CD4-positive, alpha-beta T cell treated with Interferon gamma for 1 hour (primary cell): Measurements from ENCODE around the gene LINS1.
A peak's percentile ranks its signal among the peaks of the same experiment; 100 is the strongest.

Source experiments
- DNase-seq: peaks from one replicate; pipeline ENCODE4 v3.0.0-alpha.2; 2020

LINS1 gene

DNA sequence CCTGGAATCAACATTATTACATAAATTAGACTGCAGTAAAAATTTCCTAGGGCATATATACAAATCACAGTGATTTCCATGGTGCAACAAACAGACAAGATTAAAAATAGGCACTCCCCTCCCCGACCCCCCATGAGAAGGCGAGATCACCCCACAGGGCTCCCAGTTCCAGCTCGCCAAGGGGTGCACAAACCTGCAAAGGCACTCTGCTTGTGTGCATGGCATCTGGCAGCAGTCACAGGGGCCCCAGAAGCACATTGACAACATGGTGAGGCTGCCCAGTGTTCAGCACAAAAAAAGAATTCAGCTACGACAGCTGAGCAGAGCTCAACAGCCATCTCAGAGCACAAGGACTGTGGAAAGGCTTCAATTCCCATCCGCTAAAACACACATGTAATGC, 54.0 kb downstream of the LINS1 start:
- no peak for DNase-seq

DNA sequence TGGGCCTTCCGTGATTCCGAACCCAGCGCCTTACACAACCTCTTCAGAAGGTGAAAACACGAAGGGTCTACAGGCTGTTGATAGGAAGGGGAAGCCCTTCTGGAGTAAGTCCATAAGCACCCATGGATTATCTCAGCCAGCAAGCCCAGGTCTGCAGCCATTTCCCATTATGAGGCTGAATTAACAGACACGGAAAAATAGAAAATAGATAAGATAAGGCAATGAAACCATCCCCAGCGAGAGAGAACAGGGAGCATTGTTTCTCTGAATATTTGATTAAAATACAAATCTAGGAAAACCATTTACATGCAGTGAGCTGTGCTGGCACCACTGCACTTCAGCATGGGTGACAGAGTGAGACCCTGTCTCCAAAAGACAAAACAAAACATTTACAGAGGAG, 57.0 kb downstream of the LINS1 start:
- no peak for DNase-seq

DNA sequence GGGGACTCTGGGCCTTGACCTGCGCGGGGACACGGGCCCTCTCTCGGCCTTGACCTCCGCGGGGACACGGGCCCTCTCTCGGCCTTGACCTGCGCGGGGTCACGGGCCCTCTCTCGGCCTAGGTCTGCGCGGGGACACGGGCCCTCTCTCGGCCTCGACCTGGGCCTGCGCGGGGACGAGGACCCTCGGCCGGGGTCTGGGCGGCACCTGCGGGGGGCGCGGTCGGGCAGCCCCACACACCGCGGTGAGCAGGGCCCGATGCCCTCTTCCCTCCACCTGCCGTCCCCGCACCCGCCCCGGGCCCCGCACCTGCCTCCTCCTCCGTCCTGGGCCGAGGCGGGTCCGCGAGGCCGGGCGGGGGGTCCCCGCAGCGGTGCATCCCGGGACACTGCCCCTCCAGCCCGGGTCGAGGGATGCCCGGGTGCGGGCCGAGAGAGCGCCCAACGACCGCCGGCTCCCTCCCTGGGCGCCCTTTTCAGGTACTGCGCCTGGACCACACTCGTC, 57.6 kb downstream of the LINS1 start:
- no peak for DNase-seq

DNA sequence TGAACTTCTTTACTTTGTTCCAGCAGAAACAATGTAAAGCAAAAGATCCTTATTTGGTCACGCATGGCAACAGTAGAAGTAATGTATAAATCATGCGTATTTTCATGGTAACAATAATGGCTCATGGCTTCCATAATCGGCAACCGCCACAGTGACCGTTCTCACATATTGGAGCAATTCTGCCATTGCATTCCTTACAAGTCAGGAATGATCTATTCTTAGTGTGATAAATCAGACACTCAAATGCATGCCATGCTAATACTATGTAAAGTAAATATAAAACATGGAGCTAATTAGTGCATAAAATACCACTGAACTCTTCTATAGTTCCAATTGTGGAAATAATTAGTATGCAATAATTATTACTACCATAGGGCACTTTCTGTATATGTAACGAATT, 59.7 kb downstream of the LINS1 start:
- no peak for DNase-seq

DNA sequence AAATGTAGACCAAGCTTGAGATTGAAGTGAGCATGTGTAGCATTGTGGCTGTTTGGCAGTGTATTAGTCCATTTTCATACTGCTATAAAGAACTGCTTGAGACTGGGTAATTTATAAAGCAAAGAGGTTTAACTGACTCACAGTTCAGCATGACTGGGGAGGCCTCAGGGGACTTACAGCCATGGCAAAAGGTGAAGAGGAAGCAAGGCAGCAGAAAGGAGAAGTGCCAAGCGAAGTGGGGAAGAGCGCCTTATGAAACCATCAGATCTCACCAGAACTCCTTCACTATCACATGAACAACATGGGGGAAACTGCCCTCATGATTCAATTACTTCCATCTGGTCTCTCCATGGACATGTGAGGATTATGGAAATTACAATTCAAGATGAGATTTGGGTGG, 64.7 kb downstream of the LINS1 start:
- DNase-seq = peak; percentile 47

DNA sequence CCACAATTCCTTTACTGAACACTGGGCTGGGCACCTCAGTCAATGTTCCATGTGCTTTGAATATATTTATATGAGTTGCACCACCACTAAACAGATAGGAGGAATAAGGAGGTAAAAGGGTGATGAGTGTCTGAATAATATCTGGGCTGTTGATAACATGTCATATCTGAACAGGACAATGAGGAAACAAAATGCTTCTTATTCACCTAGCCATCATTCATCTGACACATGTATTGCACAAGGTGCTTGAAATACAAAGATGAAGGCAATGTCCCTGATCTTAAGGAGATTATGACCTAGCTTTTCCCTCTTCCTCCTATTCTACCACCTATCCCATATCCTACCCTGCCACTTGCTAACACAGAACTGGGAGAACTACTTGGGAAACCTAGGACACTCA, 65.3 kb downstream of the LINS1 start:
- DNase-seq = no peak

DNA sequence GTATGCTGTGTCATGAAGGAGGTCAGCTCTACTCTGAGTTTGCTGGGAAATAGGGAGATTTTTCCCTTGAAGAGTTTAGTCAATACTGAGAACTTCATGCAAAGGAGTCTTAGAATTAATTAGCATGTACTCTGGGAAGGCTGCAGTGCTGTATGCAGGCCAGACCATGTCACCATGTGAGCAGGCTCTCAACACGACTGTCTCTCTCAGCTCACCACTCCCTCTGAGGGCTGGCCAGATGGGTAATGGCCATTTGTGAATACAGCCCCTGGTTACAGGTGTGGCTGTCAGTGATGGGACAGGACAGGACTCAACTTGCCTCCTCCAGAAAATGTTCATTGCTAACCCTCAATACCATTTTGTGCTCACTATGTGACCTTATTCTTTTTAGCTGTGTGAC, 68.1 kb downstream of the LINS1 start:
- DNase-seq = no peak

DNA sequence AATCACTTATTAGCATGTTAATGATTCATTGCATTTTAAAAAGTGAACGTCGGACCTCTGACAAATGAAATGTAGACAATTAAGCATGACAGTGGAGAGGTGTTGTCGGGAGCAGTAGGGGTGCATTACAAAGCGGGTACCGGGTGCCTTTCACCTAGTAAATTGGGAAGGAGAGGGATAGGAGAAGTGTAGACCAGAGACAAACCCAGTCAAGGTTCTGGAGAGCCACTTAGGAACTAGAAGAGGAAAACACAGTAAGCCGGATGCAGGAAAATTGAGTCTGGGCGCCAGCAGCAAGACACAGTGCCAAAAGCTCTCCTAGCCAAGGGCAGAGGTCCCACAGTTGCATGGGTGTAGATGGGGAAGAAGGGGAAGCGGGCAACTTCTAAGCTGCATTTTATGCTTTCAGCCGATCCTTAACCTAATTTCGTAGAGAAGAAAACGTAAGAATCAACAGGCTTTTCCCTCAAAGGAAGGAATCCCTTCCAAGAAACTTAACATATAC, 70.1 kb downstream of the LINS1 start:
- DNase-seq = no peak

DNA sequence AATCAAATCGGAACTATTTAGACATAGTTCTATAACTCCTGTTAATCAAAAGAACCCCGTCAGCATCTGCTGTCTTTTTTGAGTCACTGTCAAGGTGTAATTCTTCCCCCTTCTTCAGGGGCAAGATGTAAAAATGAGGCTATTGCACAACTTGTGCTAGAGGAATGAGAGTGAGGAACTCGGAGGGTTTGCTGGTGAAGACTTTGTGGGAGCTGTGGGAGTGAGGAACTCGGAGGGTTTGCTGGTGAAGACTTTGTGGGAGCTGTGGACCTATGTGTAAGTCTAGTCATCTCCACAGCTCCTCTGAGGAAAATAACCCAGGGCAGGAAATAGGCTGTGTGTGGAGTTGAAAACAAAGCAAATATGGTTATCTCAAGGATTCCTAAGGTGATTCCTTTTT, 70.8 kb downstream of the LINS1 start:
- no peak for DNase-seq

DNA sequence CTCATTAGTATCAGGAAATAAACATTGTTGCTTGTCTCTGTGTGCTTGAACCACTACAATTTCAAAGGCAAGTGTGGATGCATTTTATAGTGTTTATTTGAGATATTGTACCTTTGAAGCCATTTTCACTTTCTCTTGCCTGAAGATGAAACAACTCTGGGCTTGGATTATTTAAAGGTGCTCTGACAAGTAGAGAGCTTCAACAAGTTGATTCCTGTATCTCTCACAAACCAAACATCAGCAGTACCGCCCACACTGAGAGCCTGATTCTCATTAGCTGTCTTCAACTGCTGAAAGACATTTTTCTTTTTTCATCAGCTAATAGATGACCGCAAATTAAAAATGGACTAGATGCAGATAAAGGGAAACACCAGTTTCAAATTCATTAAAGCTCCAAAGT, 72.4 kb downstream of the LINS1 start:
- DNase-seq = no peak

DNA sequence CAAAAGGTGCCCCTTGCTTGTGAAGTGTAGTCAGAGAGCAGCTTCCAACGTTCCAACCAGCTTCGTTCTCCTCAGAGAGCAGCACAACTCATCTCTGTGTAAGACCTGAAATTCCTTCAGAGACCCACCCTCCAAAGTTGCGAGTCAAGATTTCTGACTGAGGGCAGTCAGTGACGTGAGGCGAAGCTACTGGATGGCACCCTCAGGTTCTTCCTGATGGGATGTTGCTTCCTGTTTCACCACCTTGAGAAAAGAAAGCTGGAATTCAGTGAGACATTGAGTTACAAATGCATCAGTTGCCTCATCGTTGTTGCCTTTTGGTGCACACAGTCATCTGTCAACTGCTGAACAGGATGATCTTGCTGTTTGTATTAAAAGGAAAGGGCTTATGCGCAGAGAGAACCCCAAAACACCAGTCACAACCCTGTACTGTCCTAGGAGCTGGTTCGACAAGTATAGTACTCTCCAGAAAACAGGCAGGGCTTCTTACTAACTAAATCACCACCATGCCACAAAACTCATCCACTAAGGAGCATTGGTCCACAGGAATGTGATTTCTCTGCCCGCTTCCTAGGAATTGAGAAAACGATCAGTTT, 73.1 kb downstream of the LINS1 start, which contains the start of gene CERS3:
Gene CERS3, minus strand, starts transcription at position 118 of the 596 bp plus-strand sequence. CDS start 27,101 bp downstream, outside the sequence.
- no peak for DNase-seq

DNA sequence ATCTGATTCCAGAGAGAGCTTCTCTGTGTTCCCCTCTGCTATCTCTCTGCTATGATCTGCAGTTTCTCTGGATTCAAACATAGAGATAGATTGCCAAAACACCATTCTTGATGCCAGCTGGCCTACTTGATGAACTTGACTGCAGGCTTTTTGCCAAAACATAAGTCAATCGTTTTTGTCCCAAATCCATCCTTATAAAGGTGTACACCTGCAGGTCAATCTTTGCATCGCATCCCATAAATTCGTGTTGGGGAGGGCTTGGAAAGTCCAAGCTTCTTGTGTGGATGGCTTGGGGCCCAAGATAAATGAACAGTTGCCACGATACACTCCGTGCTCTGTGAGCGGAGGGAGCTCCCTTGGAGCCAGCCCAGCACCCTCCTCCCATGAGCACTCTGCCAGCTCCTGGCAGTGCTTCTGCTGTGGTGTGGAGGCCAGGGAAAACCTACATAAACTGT, 75.9 kb downstream of the LINS1 start:
- DNase-seq = no peak

DNA sequence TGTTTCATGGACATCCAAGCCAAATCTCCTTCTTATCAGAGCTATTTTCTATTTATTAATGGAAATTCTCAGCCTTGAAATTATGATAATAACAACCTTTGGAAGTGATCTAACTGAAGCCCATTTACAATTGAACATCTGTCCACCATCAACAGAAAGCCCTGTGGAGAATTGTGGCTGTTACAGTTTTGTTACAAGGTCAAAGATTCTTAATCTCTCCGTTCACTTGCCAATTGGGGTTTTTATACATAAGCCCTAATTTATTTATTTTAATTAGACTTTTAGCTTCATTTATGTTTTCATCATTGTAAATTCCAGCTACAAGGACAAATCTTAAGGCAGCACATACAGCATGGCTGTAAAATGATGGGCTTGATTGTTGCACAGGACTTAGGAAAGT, 76.5 kb downstream of the LINS1 start:
- DNase-seq = no peak

DNA sequence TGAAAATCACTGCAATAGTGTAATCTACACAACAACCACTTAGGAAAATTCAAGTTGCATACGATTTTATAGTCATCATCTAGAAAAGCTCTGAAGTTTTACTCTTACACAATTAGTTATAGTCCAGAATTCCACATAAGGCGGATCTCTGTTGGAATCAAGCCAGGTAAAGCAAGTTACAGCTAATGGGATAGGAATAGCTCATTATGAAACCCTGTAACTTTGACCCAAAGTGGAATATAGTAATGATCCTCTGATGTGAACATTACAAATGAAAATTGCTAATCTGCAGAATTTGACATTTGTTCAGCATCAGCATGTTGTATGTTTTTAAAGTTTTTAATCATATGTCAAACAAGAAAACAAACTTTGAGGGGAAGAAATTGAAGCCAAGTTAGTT, 77.7 kb downstream of the LINS1 start:
- DNase-seq = no peak

DNA sequence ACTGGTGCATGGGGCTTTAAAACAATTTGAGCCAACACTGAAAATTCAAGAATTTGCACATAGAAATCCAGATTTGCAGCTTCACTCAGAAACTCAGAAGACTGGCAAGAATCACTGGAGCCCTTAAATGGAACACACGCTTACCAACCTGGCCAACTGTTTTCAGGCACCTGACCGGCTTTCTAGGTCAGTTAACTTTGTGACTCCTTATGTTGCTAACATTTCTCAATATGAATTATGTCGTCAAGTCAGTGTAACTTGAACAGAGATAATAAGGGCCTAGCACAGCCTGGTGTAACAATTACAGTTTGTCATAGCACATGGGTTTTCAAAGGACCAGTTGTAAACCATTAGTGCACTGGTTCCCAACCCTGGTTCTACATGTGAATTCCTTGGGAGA, 80.1 kb downstream of the LINS1 start:
- no peak for DNase-seq

DNA sequence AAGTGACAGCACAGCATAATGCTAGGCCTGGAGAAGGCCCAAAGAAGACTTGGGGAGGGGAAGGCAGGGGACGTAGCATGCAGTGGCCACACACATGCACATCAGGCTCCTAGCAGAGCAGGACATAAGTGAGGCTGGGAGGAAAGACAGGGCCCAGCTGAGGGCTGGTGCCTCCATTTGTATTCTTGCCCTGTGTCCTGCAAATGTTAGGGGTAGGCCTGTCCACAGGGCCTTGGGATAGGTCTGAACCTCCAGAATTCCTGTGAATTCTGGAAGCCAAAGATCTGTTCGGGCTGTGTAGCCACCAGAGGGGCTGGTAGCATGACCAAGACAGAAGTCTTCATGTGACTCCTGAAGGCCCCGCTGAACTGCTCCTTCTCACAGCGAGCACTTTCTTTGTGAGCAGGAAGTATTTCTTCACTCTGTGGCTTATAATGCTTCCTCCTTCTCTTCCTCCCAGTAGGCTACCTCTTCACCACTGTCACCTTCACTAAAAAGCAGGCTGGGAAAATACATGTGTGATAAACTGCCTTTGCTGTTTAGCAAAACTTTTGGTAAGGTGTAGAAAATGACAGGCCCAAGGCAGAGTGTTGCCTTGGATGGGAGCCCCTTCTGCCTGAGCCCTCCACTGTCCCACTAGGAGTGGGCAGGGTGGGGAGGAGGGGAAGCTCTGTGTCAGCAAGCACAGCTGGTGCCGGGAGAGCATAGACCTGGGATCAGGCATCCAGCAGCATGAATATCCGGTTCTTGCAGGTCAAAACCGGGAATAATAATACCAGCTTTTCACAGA, 81.7 kb downstream of the LINS1 start:
- DNase-seq = peak; percentile 10

DNA sequence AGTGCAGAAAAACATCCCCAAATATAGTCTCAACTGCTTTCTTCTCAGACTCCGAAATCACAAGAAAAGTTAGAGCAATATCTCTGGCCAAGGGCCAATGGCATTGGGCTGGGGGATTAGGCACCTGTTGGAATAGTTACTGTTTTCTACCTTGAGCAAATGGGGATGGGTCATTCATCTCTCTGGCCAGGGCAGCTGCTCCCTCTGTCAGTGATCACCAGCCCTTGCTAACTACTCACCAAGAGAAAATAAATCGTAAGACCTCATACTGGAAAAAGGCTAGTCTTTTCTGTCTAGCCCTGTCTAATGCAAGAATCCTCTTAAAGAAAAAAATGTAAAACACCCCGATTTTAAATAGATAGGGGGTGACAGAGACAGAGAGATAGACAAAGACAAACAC, 84.1 kb downstream of the LINS1 start:
- no peak for DNase-seq
